ENCODE results near the gene FAM168B.
A peak's percentile ranks its signal among the peaks of the same experiment; 100 is the strongest.

The FAM168B gene

GRCh38 chr2:131050896-131051295 lies 42.4 kb downstream of the FAM168B start:
- H3K27me3 Mint-ChIP-seq = no peaks in the 10 kb centered on the region
- no peak for DNase-seq
- peaks cover 7% of the 10 kb centered on the region for H3K4me1 Mint-ChIP-seq
- no peaks in the 10 kb centered on the region for H3K9me3 Mint-ChIP-seq
- peak overlapping the region in 1 of 2 donors; percentile 52 for H3K27ac Mint-ChIP-seq
- ATAC-seq = no peak
- no peak overlapping the region for H3K4me3 Mint-ChIP-seq

GRCh38 chr2:131049150-131049718 lies 44.0 kb downstream of the FAM168B start:
- H3K27me3 Mint-ChIP-seq = no peaks in the 10 kb centered on the region

GRCh38 chr2:131048641-131049040 lies 44.6 kb downstream of the FAM168B start:
- Mint-ChIP-seq H3K27ac (peak overlapping the region in 1 of 2 donors; percentile 79), H3K27me3 (no peaks in the 10 kb centered on the region), H3K4me3 (no peak overlapping the region), H3K4me1 (peaks cover 5% of the 10 kb centered on the region), H3K9me3 (no peaks in the 10 kb centered on the region)
- ATAC-seq (no peak), DNase-seq (no peak)

More at GRCh38 chr2:131049150-131049718, 44.0 kb downstream of the FAM168B start:
- no peak for ATAC-seq
- no peak for DNase-seq
- H3K9me3 Mint-ChIP-seq = no peaks in the 10 kb centered on the region
- no peaks in the 10 kb centered on the region for H3K4me1 Mint-ChIP-seq
- H3K27ac Mint-ChIP-seq = peak overlapping the region; percentile 6 to 45
- H3K4me3 Mint-ChIP-seq = no peak overlapping the region

DNA sequence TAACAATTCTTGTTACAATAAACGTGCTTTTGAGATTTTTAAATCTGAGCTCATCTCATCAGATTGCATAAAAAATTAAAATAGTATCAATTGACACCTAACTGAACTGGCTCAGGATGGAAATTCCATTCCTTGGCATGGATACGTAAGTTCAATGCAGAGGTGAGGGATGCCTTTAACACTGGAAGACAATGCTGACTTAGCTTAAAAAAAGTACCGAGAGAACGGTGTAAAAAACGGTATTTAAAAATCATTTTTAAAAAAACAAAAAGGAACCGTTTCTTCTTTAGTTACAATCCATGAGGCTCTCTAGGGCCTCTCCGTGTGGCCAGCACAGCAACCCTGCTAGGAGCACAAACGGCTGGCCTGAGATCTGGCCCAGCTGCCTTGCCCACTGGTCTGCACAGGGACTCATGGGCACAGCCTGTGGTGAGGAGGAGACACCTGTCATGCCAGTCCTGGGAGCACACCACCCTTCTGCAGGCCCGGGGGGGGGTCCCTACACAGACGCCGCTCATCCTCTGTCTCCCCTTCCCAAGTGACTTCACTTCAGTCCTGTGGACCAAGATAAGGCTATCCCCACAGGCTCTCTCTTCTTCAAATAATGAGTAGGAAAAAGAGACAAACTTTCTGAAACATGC lies 45.2 kb downstream of the FAM168B start:
- Mint-ChIP-seq H3K27ac (peak overlapping the region in 1 of 2 donors; percentile 79), H3K4me3 (no peak overlapping the region), H3K9me3 (no peaks in the 10 kb centered on the region), H3K4me1 (peaks cover 10% of the 10 kb centered on the region), H3K27me3 (no peaks in the 10 kb centered on the region)
- ATAC-seq (no peak), DNase-seq (no peak)

GRCh38 chr2:131046918-131047652 lies 46.2 kb downstream of the FAM168B start:
- peaks cover 16% of the 10 kb centered on the region for H3K4me1 Mint-ChIP-seq
- H3K9me3 Mint-ChIP-seq = no peaks in the 10 kb centered on the region
- no peaks in the 10 kb centered on the region for H3K27me3 Mint-ChIP-seq
- peak overlapping the region in 1 of 2 donors; percentile 42 for H3K27ac Mint-ChIP-seq
- H3K4me3 Mint-ChIP-seq = no peak overlapping the region
- DNase-seq = no peak
- no peak for ATAC-seq

DNA sequence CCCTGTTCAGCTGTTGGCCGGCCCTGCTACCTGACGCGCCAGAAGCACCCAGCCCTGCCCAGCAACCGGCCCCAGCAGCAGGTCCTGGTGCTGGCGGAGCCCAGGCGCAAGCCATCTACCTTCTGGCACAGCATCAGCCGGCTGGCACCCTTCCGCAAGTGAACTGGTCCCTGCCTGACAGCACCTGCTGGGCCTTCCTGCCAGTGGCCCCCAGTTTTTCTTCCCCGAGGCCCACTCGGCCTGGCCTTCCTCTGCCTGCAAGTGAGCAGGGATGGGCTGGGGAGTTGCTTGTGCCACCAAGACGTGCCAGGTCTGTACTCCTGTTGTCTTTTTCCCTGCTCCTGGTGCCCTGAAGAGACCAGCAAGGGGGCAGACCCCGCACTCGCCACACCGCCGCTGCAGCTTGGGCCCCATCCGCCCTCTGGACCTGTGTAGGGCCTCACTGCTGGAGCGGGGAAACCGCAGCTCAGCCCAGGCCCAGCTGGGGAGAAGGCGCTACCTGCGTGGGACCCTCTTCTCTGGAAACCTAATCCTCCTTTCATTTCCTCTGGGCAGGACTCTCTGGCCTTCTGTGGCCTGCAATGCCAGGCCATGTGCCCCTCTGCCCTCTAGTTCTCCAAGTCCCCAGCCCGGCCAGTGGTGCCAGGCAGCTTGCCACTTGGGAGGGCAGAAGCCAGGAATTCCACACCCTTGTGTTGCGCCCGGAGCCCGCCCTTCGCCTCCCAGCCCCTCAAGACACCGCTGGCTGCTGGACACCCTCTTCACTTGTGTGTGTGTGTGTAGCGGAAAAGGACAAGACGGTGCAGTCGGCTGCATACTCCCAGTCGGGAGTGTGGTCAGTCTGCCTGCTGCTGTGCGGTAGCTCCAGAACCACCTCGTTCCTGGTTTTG lies 47.0 kb downstream of the FAM168B start:
- Mint-ChIP-seq H3K9me3 (no peaks in the 10 kb centered on the region), H3K27ac (peak overlapping the region in 1 of 2 donors; percentile 89), H3K4me1 (peaks cover 25% of the 10 kb centered on the region), H3K27me3 (no peaks in the 10 kb centered on the region), H3K4me3 (no peak overlapping the region)
- ATAC-seq (peak; percentile 1), DNase-seq (no peak)

GRCh38 chr2:131045286-131046027 lies 47.8 kb downstream of the FAM168B start:
- Mint-ChIP-seq H3K27me3 (no peaks in the 10 kb centered on the region), H3K9me3 (no peaks in the 10 kb centered on the region), H3K4me1 (peaks cover 33% of the 10 kb centered on the region), H3K27ac (peak overlapping the region in 1 of 2 donors; percentile 40), H3K4me3 (no peak overlapping the region)
- no peak for DNase-seq
- peak; percentile 3 for ATAC-seq

- peaks cover 40% of the 10 kb centered on the region for H3K4me1 Mint-ChIP-seq
- no peaks in the 10 kb centered on the region for H3K27me3 Mint-ChIP-seq
- ATAC-seq = no peak
- DNase-seq = no peak
- H3K4me3 Mint-ChIP-seq = no peak overlapping the region
- H3K27ac Mint-ChIP-seq = no peak overlapping the region
- H3K9me3 Mint-ChIP-seq = no peaks in the 10 kb centered on the region
These were observed 48.5 kb downstream of the FAM168B start for GRCh38 chr2:131044757-131045150.

GRCh38 chr2:131044075-131044756 lies 49.0 kb downstream of the FAM168B start:
- DNase-seq (no peak), ATAC-seq (no peak)
- Mint-ChIP-seq H3K27ac (no peak overlapping the region), H3K27me3 (no peaks in the 10 kb centered on the region), H3K4me3 (no peak overlapping the region), H3K9me3 (no peaks in the 10 kb centered on the region), H3K4me1 (peaks cover 45% of the 10 kb centered on the region)

- no peak for ATAC-seq
- Mint-ChIP-seq H3K27me3 (no peaks in the 10 kb centered on the region), H3K27ac (peak overlapping the region in 1 of 2 donors; percentile 93), H3K4me3 (no peak overlapping the region), H3K4me1 (peaks cover 48% of the 10 kb centered on the region), H3K9me3 (no peaks in the 10 kb centered on the region)
- DNase-seq = no peak
These were observed 49.8 kb downstream of the FAM168B start for GRCh38 chr2:131043199-131044074.

GRCh38 chr2:131042148-131042775 lies 51.0 kb downstream of the FAM168B start:
- no peaks in the 10 kb centered on the region for H3K27me3 Mint-ChIP-seq

DNA sequence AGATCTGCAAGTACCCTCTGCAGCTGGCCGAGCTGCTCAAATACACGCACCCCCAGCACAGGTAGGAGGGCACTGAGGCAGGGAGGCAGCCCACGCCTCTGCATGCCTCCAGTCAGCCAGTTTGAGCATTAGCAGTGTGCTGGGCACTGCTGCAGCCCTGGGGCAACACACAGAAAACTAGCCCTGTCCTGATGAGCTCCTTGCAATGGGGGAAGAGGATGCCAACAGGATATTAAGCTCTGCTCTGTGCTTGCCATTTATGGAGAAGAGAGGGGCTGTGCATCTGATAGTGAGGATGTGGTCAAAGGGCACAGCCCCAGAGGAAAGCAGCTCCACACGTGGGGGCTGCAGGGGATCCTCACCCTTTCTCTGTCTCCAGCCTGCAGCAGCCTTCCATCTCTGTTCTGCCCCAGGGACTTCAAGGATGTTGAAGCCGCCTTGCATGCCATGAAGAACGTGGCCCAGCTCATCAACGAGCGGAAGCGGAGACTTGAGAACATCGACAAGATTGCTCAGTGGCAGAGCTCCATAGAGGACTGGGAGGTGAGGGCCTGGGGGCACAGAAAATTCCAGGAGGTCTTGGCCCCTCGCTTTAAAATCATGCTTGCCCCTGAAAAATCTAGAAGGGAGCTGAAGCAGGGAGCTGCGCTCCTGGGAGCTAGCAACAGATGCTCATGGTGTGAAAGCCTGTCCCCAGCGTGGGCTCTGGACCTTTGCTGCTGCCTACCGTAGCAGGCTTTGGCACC lies 51.7 kb downstream of the FAM168B start:
- H3K27me3 Mint-ChIP-seq = no peaks in the 10 kb centered on the region
- no peaks in the 10 kb centered on the region for H3K9me3 Mint-ChIP-seq
- peak overlapping the region; percentile 67 to 85 for H3K4me3 Mint-ChIP-seq
- DNase-seq (no peak), ATAC-seq (peak; percentile 11)
- no peak overlapping the region for H3K27ac Mint-ChIP-seq
- peaks cover 48% of the 10 kb centered on the region for H3K4me1 Mint-ChIP-seq

More at GRCh38 chr2:131042148-131042775, 51.0 kb downstream of the FAM168B start:
- peak overlapping the region in 1 of 2 donors; percentile 19 for H3K4me3 Mint-ChIP-seq
- H3K9me3 Mint-ChIP-seq = no peaks in the 10 kb centered on the region
- ATAC-seq (no peak), DNase-seq (no peak)
- H3K27ac Mint-ChIP-seq = no peak overlapping the region
- H3K4me1 Mint-ChIP-seq = peaks cover 48% of the 10 kb centered on the region
